Ectodermal cell (in vitro differentiated cells): Measurements from ENCODE around the gene DAZL.

ENCODE experiments used
- H3K27ac ChIP-seq: 2 replicates; pipeline ENCODE4 v1.7.0; 2013; ENCODE audit warnings: mild to moderate bottlenecking, low read depth, low read length; ENCODE audit not compliant: insufficient read depth, poor library complexity, severe bottlenecking
- H3K27me3 ChIP-seq: 2 replicates; pipeline ENCODE4 v1.7.0; 2013; ENCODE audit warnings: mild to moderate bottlenecking, low read length; ENCODE audit not compliant: insufficient read depth, control insufficient read depth, poor library complexity, severe bottlenecking
- H3K36me3 ChIP-seq: one replicate; pipeline ENCODE4 v1.7.0; 2013; ENCODE audit warnings: low read length; ENCODE audit not compliant: control insufficient read depth, insufficient read depth
- H3K4me1 ChIP-seq: one replicate; pipeline ENCODE4 v1.7.0; 2013; ENCODE audit warnings: low read length; ENCODE audit not compliant: control insufficient read depth, insufficient read depth
- H3K4me3 ChIP-seq: 2 replicates; pipeline ENCODE4 v1.7.0; 2013; ENCODE audit warnings: low read depth, low read length, control low read depth; ENCODE audit not compliant: insufficient read depth
- H3K9me3 ChIP-seq: 2 replicates; pipeline ENCODE4 v1.7.0; 2013; ENCODE audit warnings: mild to moderate bottlenecking, low read length, moderate library complexity; ENCODE audit not compliant: control insufficient read depth
- WGBS, 2 experiments: methylation state at CpG; one replicate each; pipeline ENCODE4 v1.1.7; 2013; ENCODE audit warnings: missing lambda C conversion rate in 2 of 2; 5-methylcytosine and 5-hydroxymethylcytosine counted together

Gene DAZL

GRCh38 chr3:16596352-16597032 lies 8.7 kb downstream of the DAZL start:
- Histone ChIP-seq H3K9me3 (no peaks in the 10 kb centered on the region), H3K27me3 (no peaks in the 10 kb centered on the region), H3K4me3 (no peak overlapping the region), H3K27ac (no peak overlapping the region), H3K36me3 (no peaks in the 10 kb centered on the region), H3K4me1 (no peaks in the 10 kb centered on the region)
- WGBS, 2 experiments: 93% methylated on average over 4 to 5 of the region's 5 CpGs

- Histone ChIP-seq H3K4me3 (no peak overlapping the region), H3K27me3 (no peaks in the 10 kb centered on the region), H3K9me3 (no peaks in the 10 kb centered on the region), H3K36me3 (no peaks in the 10 kb centered on the region), H3K4me1 (no peaks in the 10 kb centered on the region), H3K27ac (no peak overlapping the region)
- WGBS, 2 experiments: 88 to 100% methylated on average over 1 to 3 of the region's 3 CpGs
These were observed 9.4 kb downstream of the DAZL start for GRCh38 chr3:16595778-16596177.

- WGBS, 2 experiments: 99% methylated on average over 5 of the region's 6 CpGs
- H3K27ac ChIP-seq: no peak overlapping the region
These were observed 15.2 kb downstream of the DAZL start for GRCh38 chr3:16589867-16590624.

GRCh38 chr3:16589120-16589519 lies 16.1 kb downstream of the DAZL start:
- WGBS, 2 experiments: 100% methylated on average over 1 of the region's 1 CpG; no CpG with 5 or more reads in 1 of the 2 experiments
- H3K9me3 ChIP-seq: no peaks in the 10 kb centered on the region
- H3K27ac ChIP-seq: no peak overlapping the region
- H3K36me3 ChIP-seq: no peaks in the 10 kb centered on the region
- no peaks in the 10 kb centered on the region for H3K27me3 ChIP-seq
- no peaks in the 10 kb centered on the region for H3K4me1 ChIP-seq
- H3K4me3 ChIP-seq: no peak overlapping the region

More at GRCh38 chr3:16589867-16590624, 15.2 kb downstream of the DAZL start:
- Histone ChIP-seq H3K36me3 (no peaks in the 10 kb centered on the region), H3K4me1 (no peaks in the 10 kb centered on the region), H3K9me3 (no peaks in the 10 kb centered on the region), H3K4me3 (no peak overlapping the region), H3K27me3 (no peaks in the 10 kb centered on the region)

GRCh38 chr3:16587681-16588060 lies 17.6 kb downstream of the DAZL start:
- Histone ChIP-seq H3K36me3 (no peaks in the 10 kb centered on the region), H3K9me3 (no peaks in the 10 kb centered on the region), H3K4me1 (no peaks in the 10 kb centered on the region), H3K27me3 (no peaks in the 10 kb centered on the region), H3K27ac (no peak overlapping the region), H3K4me3 (no peak overlapping the region)

- H3K9me3 ChIP-seq: no peaks in the 10 kb centered on the region
- no peaks in the 10 kb centered on the region for H3K4me1 ChIP-seq
- no peaks in the 10 kb centered on the region for H3K27me3 ChIP-seq
- no peaks in the 10 kb centered on the region for H3K36me3 ChIP-seq
- H3K27ac ChIP-seq: no peak overlapping the region
- no peak overlapping the region for H3K4me3 ChIP-seq
- 76 to 86% methylated on average over 3 of the region's 3 CpGs for WGBS, 2 experiments
These were observed 18.1 kb downstream of the DAZL start for GRCh38 chr3:16587047-16587680.

- Histone ChIP-seq H3K4me1 (no peaks in the 10 kb centered on the region), H3K27ac (no peak overlapping the region), H3K27me3 (no peaks in the 10 kb centered on the region), H3K4me3 (no peak overlapping the region), H3K9me3 (no peaks in the 10 kb centered on the region), H3K36me3 (no peaks in the 10 kb centered on the region)
- 94 to 100% methylated on average over 1 to 2 of the region's 2 CpGs for WGBS, 2 experiments
These were observed 20.3 kb downstream of the DAZL start for GRCh38 chr3:16584880-16585279.

GRCh38 chr3:16583551-16583950 lies 21.7 kb downstream of the DAZL start:
- 90 to 93% methylated on average over 5 of the region's 5 CpGs for WGBS, 2 experiments
- H3K9me3 ChIP-seq: no peaks in the 10 kb centered on the region
- no peaks in the 10 kb centered on the region for H3K4me1 ChIP-seq
- no peaks in the 10 kb centered on the region for H3K27me3 ChIP-seq
- no peak overlapping the region for H3K4me3 ChIP-seq
- H3K36me3 ChIP-seq: no peaks in the 10 kb centered on the region
- no peak overlapping the region for H3K27ac ChIP-seq

DNA sequence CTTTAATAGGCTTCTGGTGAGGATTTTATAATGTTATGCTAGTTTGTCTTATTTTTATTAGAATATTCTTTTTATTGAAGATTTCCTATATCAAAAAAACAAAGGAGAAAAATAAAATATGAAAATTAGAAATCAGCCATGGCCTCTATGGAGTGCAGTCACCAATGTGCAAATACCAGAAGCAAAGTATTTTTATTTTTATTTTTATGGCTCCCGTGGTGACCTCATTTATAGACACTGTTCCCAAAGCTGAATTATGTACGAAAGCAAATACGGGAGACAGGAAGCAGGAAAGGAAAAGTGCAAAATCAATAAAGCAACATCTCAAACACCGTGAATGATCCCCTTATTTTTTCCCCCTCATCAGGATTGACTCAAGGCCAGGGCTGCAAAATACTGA lies 35.1 kb downstream of the DAZL start:
- no peak overlapping the region for H3K27ac ChIP-seq

GRCh38 chr3:16568532-16568931 lies 36.7 kb downstream of the DAZL start:
- Histone ChIP-seq H3K4me3 (no peak overlapping the region), H3K27me3 (no peaks in the 10 kb centered on the region), H3K36me3 (no peaks in the 10 kb centered on the region), H3K4me1 (no peaks in the 10 kb centered on the region), H3K9me3 (no peaks in the 10 kb centered on the region), H3K27ac (no peak overlapping the region)
- 91 to 94% methylated on average over 1 to 2 of the region's 2 CpGs for WGBS, 2 experiments

More for the DNA sequence above, 35.1 kb downstream of the DAZL start:
- Histone ChIP-seq H3K27me3 (no peaks in the 10 kb centered on the region), H3K36me3 (no peaks in the 10 kb centered on the region), H3K4me3 (no peak overlapping the region), H3K4me1 (no peaks in the 10 kb centered on the region), H3K9me3 (no peaks in the 10 kb centered on the region)
- 93 to 98% methylated on average over 4 of the region's 4 CpGs for WGBS, 2 experiments
